Hepatocyte (in vitro differentiated cells): ENCODE results near the gene HEXD. TPM values are rescaled to one million over a fixed set of nuclear protein-coding genes. Genes with fewer than 3 reads are reported as not detected.
"Not testable (repeated sequence)": the region's sequence is repeated elsewhere in the genome, so short reads cannot be mapped to it uniquely, and the experiment has no call there.

Experiments
- DNase-seq: peaks from one replicate; pipeline ENCODE4 v3.0.0-alpha.2; 2016; ENCODE audit warnings: low spot score
- H2AFZ ChIP-seq: fragments of 200-600 bp; sonication (generic); 2 replicates; pipeline ENCODE4 v1.6.0; 2016; ENCODE audit warnings: antibody characterized with exemption, mild to moderate bottlenecking
- H3K27ac ChIP-seq: fragments of 200-600 bp; sonication (generic); 2 replicates; pipeline ENCODE4 v1.5.1; 2016; ENCODE audit warnings: mild to moderate bottlenecking
- H3K27me3 ChIP-seq: fragments of 200-600 bp; sonication (generic); 2 replicates; pipeline ENCODE4 v1.6.1; 2016
- H3K36me3 ChIP-seq: fragments of 200-600 bp; sonication (generic); replicated peaks from 2 replicates; pipeline ENCODE4 v1.5.1; 2016; ENCODE audit warnings: low read depth; ENCODE audit not compliant: insufficient read depth
- H3K4me1 ChIP-seq: fragments of 200-600 bp; sonication (generic); 2 replicates; pipeline ENCODE4 v1.5.1; 2016; ENCODE audit warnings: mild to moderate bottlenecking, moderate library complexity; ENCODE audit not compliant: insufficient read depth
- H3K4me2 ChIP-seq: fragments of 200-600 bp; sonication (generic); 2 replicates; pipeline ENCODE4 v1.6.0; 2016
- H3K4me3 ChIP-seq: fragments of 200-600 bp; sonication (generic); 2 replicates; pipeline ENCODE4 v1.5.1; 2016; ENCODE audit warnings: mild to moderate bottlenecking
- H3K79me2 ChIP-seq: fragments of 200-600 bp; sonication (generic); 2 replicates; pipeline ENCODE4 v1.6.0; 2017; ENCODE audit warnings: mild to moderate bottlenecking
- H3K9me2 ChIP-seq: fragments of 200-600 bp; sonication (generic); replicated peaks from 2 replicates; pipeline ENCODE4 v1.6.0; 2017; ENCODE audit warnings: mild to moderate bottlenecking; ENCODE audit not compliant: insufficient read depth
- H3K9me3 ChIP-seq: fragments of 200-600 bp; sonication (generic); 2 replicates; pipeline ENCODE4 v1.5.1; 2016; ENCODE audit warnings: low read depth, mild to moderate bottlenecking
- H4K20me1 ChIP-seq: fragments of 200-600 bp; sonication (generic); 2 replicates; pipeline ENCODE4 v1.6.0; 2016; ENCODE audit warnings: mild to moderate bottlenecking; ENCODE audit not compliant: insufficient read depth, poor library complexity, severe bottlenecking
- EZH2 ChIP-seq: fragments of 200-600 bp; sonication (generic); IDR thresholded peaks from 2 replicates; pipeline ENCODE4 v1.6.1; 2016; ENCODE audit warnings: antibody characterized with exemption, mild to moderate bottlenecking, borderline replicate concordance
- EZH2phosphoT487 ChIP-seq: fragments of 200-600 bp; sonication (generic); IDR thresholded peaks from one replicate; pipeline ENCODE4 v1.6.1; 2018; ENCODE audit warnings: antibody characterized with exemption, mild to moderate bottlenecking, low read depth, moderate library complexity; ENCODE audit not compliant: unreplicated experiment, severe bottlenecking
- WGBS: methylation state at CpG from one replicate; pipeline ENCODE4 v1.1.6; 2016; ENCODE audit warnings: low lambda C conversion rate; ENCODE audit errors: missing lambda C conversion rate; 5-methylcytosine and 5-hydroxymethylcytosine counted together
- polyA plus RNA-seq: library from polyadenylated mRNA; unstranded; fragments of >200 nt; fragmentation: Nextera tagmentation; extraction: Ambion mirVana; gene quantifications from 2 replicates; pipeline ENCODE4 v1.2.1, GENCODE V29; 2016
- total RNA-seq: library from RNA; depleted of rRNA; stranded (reverse); fragments of >200 nt; gene quantifications from 2 replicates; pipeline ENCODE4 v1.2.3, GENCODE V29; 2014
- TF ChIP-seq, protein P1 (sequence below): fragments of 200-600 bp; sonication (generic); IDR thresholded peaks from 2 replicates; pipeline ENCODE4 v1.5.1; 2016; ENCODE audit warnings: antibody characterized with exemption, mild to moderate bottlenecking; ENCODE audit not compliant: poor library complexity

HEXD gene
- total and polyA plus RNA-seq, 2 experiments from 2014 or later, result 32.6 to 46.0 TPM

DNA sequence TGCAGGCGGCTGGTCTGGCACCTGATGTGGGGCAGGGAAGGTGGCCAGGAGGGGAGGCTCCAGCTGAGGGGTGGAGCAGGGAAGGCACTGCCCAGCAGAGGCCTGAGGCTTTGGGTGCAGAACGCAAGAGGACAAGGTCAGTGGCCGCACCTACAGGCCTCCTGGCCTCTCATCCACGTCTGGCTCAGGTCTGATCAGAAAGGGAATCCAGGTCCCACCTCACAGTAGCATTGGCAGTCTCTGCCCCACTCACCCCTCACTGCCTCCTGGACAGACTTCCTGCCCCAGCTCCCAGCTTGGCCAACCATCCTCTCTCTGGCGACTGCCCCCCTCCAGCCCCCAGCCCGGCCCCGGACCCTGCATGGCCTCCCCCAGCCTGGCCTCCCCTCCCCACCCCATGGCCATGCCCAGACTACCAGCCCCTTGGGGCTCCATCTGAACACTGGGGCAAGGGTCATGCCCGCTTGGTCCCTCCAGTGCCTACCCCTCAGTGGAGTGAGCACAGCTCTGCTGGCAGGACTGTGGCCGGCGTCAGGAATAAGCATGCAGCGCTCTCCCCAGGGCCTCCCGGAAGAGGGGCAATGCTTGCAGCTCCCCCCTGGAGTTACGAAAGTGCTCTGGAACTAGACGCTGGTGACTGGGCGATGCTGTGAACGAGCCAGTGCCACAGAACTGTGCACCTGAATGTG, 42.0 kb upstream of the HEXD start:
- Histone ChIP-seq H3K79me2 (no peaks in the 10 kb centered on the region), H3K4me3 (no peak overlapping the region), H3K9me2 (no peaks in the 10 kb centered on the region), H3K4me2 (no peak overlapping the region), H3K4me1 (peaks cover 3% of the 10 kb centered on the region), H3K9me3 (no peaks in the 10 kb centered on the region), H3K27me3 (peaks cover 23% of the 10 kb centered on the region), H4K20me1 (no peaks in the 10 kb centered on the region), H2AFZ (no peak overlapping the region), H3K36me3 (no peaks in the 10 kb centered on the region), H3K27ac (no peak overlapping the region)
- no peak for DNase-seq
- TF ChIP-seq EZH2phosphoT487 (no peak), EZH2 (no peak)
- TF ChIP-seq, protein P1, sequence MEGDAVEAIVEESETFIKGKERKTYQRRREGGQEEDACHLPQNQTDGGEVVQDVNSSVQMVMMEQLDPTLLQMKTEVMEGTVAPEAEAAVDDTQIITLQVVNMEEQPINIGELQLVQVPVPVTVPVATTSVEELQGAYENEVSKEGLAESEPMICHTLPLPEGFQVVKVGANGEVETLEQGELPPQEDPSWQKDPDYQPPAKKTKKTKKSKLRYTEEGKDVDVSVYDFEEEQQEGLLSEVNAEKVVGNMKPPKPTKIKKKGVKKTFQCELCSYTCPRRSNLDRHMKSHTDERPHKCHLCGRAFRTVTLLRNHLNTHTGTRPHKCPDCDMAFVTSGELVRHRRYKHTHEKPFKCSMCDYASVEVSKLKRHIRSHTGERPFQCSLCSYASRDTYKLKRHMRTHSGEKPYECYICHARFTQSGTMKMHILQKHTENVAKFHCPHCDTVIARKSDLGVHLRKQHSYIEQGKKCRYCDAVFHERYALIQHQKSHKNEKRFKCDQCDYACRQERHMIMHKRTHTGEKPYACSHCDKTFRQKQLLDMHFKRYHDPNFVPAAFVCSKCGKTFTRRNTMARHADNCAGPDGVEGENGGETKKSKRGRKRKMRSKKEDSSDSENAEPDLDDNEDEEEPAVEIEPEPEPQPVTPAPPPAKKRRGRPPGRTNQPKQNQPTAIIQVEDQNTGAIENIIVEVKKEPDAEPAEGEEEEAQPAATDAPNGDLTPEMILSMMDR, result no peak
- 91% methylated on average over 16 of the region's 16 CpGs for WGBS

DNA sequence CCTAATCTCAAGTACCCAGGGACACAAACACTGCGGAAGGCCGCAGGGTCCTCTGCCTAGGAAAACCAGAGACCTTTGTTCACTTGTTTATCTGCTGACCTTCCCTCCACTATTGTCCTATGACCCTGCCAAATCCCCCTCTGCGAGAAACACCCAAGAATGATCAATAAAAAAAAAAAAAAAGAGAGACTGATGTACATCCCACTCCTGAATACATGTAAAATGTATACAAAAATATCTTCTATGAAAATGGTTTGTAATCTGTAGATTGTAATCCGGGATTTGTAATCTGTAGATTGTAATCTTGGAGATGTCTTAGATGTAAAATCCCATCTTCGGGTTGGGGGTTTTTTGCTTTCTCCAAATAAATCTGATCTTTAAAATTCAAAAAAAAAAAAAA, 40.9 kb upstream of the HEXD start:
- not testable (repeated sequence) for H3K4me1 ChIP-seq, DNase-seq, H3K4me3 ChIP-seq, H3K9me2 ChIP-seq, H3K79me2 ChIP-seq, H3K27ac ChIP-seq, H3K9me3 ChIP-seq, H4K20me1 ChIP-seq, H3K4me2 ChIP-seq, H2AFZ ChIP-seq, H3K36me3 ChIP-seq
- H3K27me3 ChIP-seq, result peaks cover 13% of the 10 kb centered on the region
- 60% methylated on average over 4 of the region's 5 CpGs for WGBS

DNA sequence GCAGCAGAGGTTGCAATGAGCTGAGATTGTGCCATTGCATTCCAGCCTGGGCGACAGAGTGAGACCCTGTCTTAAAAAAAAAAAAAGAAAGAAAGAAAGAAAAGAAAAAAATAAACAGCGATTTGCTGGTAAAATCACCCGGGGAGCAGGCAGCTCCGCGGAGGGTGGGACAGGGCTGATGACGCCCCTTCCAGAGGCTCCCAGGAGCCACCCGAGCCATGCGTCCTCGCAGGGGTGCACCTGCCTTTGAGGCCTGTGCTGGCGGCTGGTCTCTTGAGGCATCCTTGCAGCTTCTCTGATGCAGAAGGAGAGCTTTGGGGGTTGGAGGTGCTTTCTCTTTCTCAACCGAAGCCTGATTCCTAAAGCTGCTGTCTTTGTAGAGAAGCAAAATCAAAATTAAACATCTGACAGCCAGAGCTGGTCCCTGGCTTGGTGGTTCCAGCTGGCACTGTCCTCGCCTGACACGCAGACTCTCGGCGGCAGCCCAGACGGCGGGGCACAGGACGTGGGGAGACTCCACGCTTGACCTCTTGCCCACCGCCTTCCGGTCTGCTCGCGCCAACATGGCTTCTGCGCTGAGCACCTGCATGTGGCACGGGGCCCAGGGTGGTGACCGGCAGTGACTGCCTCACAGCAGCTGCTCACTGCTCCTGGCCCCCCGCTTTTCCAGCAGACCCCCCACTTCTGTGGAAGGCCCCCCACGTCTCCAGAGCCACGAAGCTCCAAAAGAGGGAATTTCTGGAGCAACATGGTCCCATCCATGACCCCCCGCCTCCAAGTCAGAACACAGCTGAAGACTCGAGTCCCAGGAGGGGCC, 40.0 kb upstream of the HEXD start:
- Histone ChIP-seq H3K4me1 (no peaks in the 10 kb centered on the region), H3K36me3 (no peaks in the 10 kb centered on the region), H3K79me2 (no peaks in the 10 kb centered on the region), H3K4me2 (no peak overlapping the region), H4K20me1 (no peaks in the 10 kb centered on the region), H3K4me3 (no peak overlapping the region), H3K27ac (no peak overlapping the region), H2AFZ (no peak overlapping the region), H3K9me3 (no peaks in the 10 kb centered on the region), H3K27me3 (peaks cover 5% of the 10 kb centered on the region), H3K9me2 (no peaks in the 10 kb centered on the region)
- no peak for DNase-seq
- 93% methylated on average over 21 of the region's 31 CpGs for whole genome bisulfite sequencing
- TF ChIP-seq EZH2phosphoT487, result no peak
- TF ChIP-seq EZH2, result no peak
- TF ChIP-seq, protein P1, result no peak

DNA sequence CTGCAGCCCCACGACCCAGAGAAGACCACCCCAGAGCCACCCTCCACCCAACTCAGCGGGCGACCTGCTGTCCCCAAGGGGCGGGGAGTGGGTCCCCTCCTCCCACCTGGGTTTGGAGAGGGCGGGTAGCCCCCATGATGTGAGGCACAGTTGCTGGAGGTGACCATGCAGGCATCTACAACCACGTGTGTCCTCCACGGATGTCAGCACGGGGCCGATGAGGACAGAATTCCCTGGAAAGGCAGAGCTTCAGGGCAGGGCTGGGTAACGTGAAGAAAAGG, 39.5 kb upstream of the HEXD start:
- Histone ChIP-seq H3K27me3 (no peaks in the 10 kb centered on the region), H3K9me2 (no peaks in the 10 kb centered on the region), H3K4me2 (no peak overlapping the region), H3K79me2 (no peaks in the 10 kb centered on the region), H3K9me3 (no peaks in the 10 kb centered on the region), H2AFZ (no peak overlapping the region), H4K20me1 (no peaks in the 10 kb centered on the region), H3K36me3 (no peaks in the 10 kb centered on the region), H3K4me1 (no peaks in the 10 kb centered on the region), H3K4me3 (no peak overlapping the region), H3K27ac (no peak overlapping the region)
- DNase-seq, result no peak
- WGBS, result 85% methylated on average over 10 of the region's 10 CpGs
- no peak for TF ChIP-seq EZH2phosphoT487
- TF ChIP-seq, protein P1, result no peak
- no peak for TF ChIP-seq EZH2
